PC-9 (cell line): Measurements from ENCODE around the gene GNG5. TPM values are rescaled to one million over a fixed set of nuclear protein-coding genes. Genes with fewer than 3 reads are reported as not detected.

ENCODE experiments used
- Bru-seq: library from RNA; stranded (reverse); fragments of 400-500 nt; gene quantifications from one replicate; lab custom pipeline; 2021; lab: Mats Ljungman, UMichigan
- BruChase-seq, 2 experiments: library from RNA; stranded (reverse); fragments of 400-500 nt; gene quantifications; one replicate each; lab custom pipeline; 2021; lab: Mats Ljungman, UMichigan
- BruUV-seq: library from RNA; stranded (reverse); fragments of 400-500 nt; replicated peaks from 2 replicates; lab custom pipeline; 2021; lab: Mats Ljungman, UMichigan
- CTCF ChIA-PET: fragments of 300-600 bp; sonication (Branson Sonifier 250); formaldehyde crosslinking; loops from one replicate; lab custom pipeline; 2022; ENCODE audit warnings: antibody characterized with exemption; lab: Charles Lee
- POLR2A ChIA-PET: fragments of 300-600 bp; sonication (Branson Sonifier 250); formaldehyde crosslinking; loops from one replicate; lab custom pipeline; 2022; ENCODE audit warnings: antibody characterized with exemption; ENCODE audit not compliant: unreplicated experiment; lab: Charles Lee
- DNase-seq, 2 experiments: peaks; one replicate each; pipeline versions ENCODE4 v3.0.0 to v3.0.0-alpha.2; 2015 to 2022; ENCODE audit warnings: mixed read lengths in 1 of 2
- H2AFZ ChIP-seq: fragments of 200-600 bp; sonication (generic); 2 replicates; pipeline ENCODE4 v1.8.1; 2017; ENCODE audit warnings: antibody characterized with exemption
- H3F3A ChIP-seq: fragments of 200-600 bp; sonication (generic); 2 replicates; pipeline ENCODE4 v1.8.1; 2017; ENCODE audit warnings: antibody characterized with exemption, mild to moderate bottlenecking, low read depth; ENCODE audit not compliant: insufficient read depth
- H3K27ac ChIP-seq: fragments of 200-600 bp; sonication (generic); 2 replicates; pipeline ENCODE4 v1.6.1; 2016; ENCODE audit warnings: mixed run types
- H3K27me3 ChIP-seq: fragments of 200-600 bp; sonication (generic); 2 replicates; pipeline ENCODE4 v1.6.1; 2016; ENCODE audit warnings: low read depth, mixed run types; ENCODE audit not compliant: insufficient read depth
- H3K36me3 ChIP-seq: fragments of 200-600 bp; sonication (generic); 2 replicates; pipeline ENCODE4 v1.6.1; 2016; ENCODE audit warnings: low read depth, mixed run types
- H3K4me1 ChIP-seq: fragments of 200-600 bp; sonication (generic); replicated peaks from 2 replicates; pipeline ENCODE4 v1.6.1; 2016; ENCODE audit warnings: mixed run types; ENCODE audit not compliant: insufficient read depth
- H3K4me2 ChIP-seq: fragments of 200-600 bp; sonication (generic); 2 replicates; pipeline ENCODE4 v1.6.1; 2017; ENCODE audit warnings: mixed run types
- H3K4me3 ChIP-seq: fragments of 200-600 bp; sonication (generic); 2 replicates; pipeline ENCODE4 v1.6.1; 2016; ENCODE audit warnings: mixed run types
- H3K79me2 ChIP-seq: fragments of 200-600 bp; sonication (generic); 2 replicates; pipeline ENCODE4 v1.6.1; 2017; ENCODE audit warnings: low read depth, mixed run types
- H3K9me2 ChIP-seq: fragments of 200-600 bp; sonication (generic); 2 replicates; pipeline ENCODE4 v1.8.1; 2017; ENCODE audit warnings: mild to moderate bottlenecking; ENCODE audit not compliant: insufficient read depth
- H3K9me3 ChIP-seq: fragments of 200-600 bp; sonication (generic); 2 replicates; pipeline ENCODE4 v1.8.1; 2016; ENCODE audit warnings: low read depth; ENCODE audit not compliant: insufficient read depth
- H4K20me1 ChIP-seq: fragments of 200-600 bp; sonication (generic); 2 replicates; pipeline ENCODE4 v1.8.1; 2017; ENCODE audit not compliant: insufficient read depth
- EZH2 ChIP-seq: fragments of 200-600 bp; sonication (generic); IDR thresholded peaks from 2 replicates; pipeline ENCODE4 v1.8.0; 2017; ENCODE audit warnings: antibody characterized with exemption, low read depth
- intact Hi-C: fragments of 100-400 bp; cut with micrococcal nuclease; formaldehyde crosslinking; loops from one replicate; pipeline ENCODE4 v1.10.0; 2022; ENCODE audit not compliant: unreplicated experiment
- long read RNA-seq: library from polyadenylated mRNA; stranded (forward); transcript quantifications from one replicate; pipeline ENCODE4 v2.0.0, GENCODE V29; 2022
- total RNA-seq: library from RNA; stranded (reverse); gene quantifications from 2 replicates; pipeline ENCODE4 v1.2.3, GENCODE V29; 2021
- TF ChIP-seq, protein P1 (sequence below): fragments of 200-600 bp; sonication (generic); conservative IDR thresholded peaks from 2 replicates; pipeline ENCODE4 v1.6.1; 2017; ENCODE audit warnings: mixed run types, antibody characterized with exemption, mild to moderate bottlenecking, moderate library complexity

GNG5 gene
- 69.9 and 98.8 TPM in 2 replicates for total RNA-seq
- percentile 90 among the genes with signal in this experiment for Bru-seq, nascent RNA
- percentile 93 among the genes with signal in this experiment for BruChase-seq, experiment 1, labeled RNA remaining after a 2-hour chase
- BruChase-seq, experiment 2, labeled RNA remaining after a 6-hour chase: percentile 99 among the genes with signal in this experiment
- long read RNA-seq, transcript GNG5-202 (4 exons, 790 nt): minor isoform, 6 of 346 reads
- long read RNA-seq, transcript GNG5-201 (3 exons, 920 nt): major isoform, 334 of 346 reads
- long read RNA-seq, partial matches to known transcripts: 1 of 346 reads
- long read RNA-seq, other reads (novel, unspliced or antisense): 5 of 346 reads

- TF ChIP-seq, protein P1, sequence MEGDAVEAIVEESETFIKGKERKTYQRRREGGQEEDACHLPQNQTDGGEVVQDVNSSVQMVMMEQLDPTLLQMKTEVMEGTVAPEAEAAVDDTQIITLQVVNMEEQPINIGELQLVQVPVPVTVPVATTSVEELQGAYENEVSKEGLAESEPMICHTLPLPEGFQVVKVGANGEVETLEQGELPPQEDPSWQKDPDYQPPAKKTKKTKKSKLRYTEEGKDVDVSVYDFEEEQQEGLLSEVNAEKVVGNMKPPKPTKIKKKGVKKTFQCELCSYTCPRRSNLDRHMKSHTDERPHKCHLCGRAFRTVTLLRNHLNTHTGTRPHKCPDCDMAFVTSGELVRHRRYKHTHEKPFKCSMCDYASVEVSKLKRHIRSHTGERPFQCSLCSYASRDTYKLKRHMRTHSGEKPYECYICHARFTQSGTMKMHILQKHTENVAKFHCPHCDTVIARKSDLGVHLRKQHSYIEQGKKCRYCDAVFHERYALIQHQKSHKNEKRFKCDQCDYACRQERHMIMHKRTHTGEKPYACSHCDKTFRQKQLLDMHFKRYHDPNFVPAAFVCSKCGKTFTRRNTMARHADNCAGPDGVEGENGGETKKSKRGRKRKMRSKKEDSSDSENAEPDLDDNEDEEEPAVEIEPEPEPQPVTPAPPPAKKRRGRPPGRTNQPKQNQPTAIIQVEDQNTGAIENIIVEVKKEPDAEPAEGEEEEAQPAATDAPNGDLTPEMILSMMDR: no peak
- TF ChIP-seq EZH2: no peak
- Histone ChIP-seq H2AFZ (peak within 1 kb of the TSS; percentile 77), H3K4me3 (peak within 1 kb of the TSS; percentile 81), H3K9me2 (no peaks in the 10 kb centered on the region), H3K4me2 (peak within 1 kb of the TSS; percentile 83), H3F3A (peaks cover 22% of the 10 kb centered on the region), H3K79me2 (peaks cover 54% of the 10 kb centered on the region), H3K27ac (peak within 1 kb of the TSS; percentile 96), H3K9me3 (no peaks in the 10 kb centered on the region; the same call in 1 of the 2 replicates), H3K27me3 (no peaks in the 10 kb centered on the region), H3K4me1 (peaks cover 28% of the 10 kb centered on the region), H3K36me3 (peaks cover 6% of the 10 kb centered on the region; the same call in 1 of the 2 replicates), H4K20me1 (peaks cover 30% of the 10 kb centered on the region)
- ChIA-PET CTCF (interaction anchor here (1.0 kb wide), 1 partner anchor 114 kb away, joined by 3 read pairs; no protein-coding TSS in a partner anchor), POLR2A (interaction anchor here (0.5 to 1.1 kb wide), 13 partner anchors 26 to 1711 kb away, joined by 3 to 14 read pairs (median 3); partner anchors contain the start of gene CTBS)
- intact Hi-C loops: loop anchor here (1.0 to 5.0 kb wide), 4 partner anchors 67 to 186 kb away; partner anchors contain the start of gene SSX2IP
- DNase-seq: peak; percentile 91 to 97
- no TSS peak for BruUV-seq
These were observed at the start of gene GNG5, which contains the start of gene SPATA1 for GRCh38 chr1:84506002-84506728. Gene GNG5 (minus strand): TSS chr1:84506581. CDS start chr1:84506091, 490 bp downstream. Gene SPATA1 (plus strand): TSS chr1:84506386. CDS start chr1:84516360, 9,974 bp downstream.

DNA sequence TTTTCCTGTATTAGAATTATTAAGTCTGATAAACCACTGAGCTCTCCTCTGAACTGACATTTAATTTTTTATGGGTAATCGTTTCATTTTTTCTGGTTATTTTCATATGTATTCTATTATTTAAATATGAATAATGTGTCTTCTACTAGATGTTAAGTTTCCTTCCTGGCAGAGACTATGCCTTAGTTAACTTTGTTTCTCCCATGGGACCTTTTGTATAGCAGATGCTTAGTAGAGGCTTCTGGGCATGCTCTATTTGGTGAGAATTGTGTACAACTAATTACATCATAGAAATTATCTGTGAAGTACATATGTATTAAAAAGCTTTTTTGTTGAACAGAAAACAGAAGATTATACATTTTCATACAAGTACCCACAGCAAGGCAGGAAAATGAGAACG, 44.4 kb upstream of the GNG5 start:
- no TSS peak for BruUV-seq
- Histone ChIP-seq H3K27me3 (no peaks in the 10 kb centered on the region), H3K9me2 (no peaks in the 10 kb centered on the region), H2AFZ (no peak overlapping the region), H3K9me3 (no peaks in the 10 kb centered on the region), H3K4me2 (no peak overlapping the region), H4K20me1 (no peaks in the 10 kb centered on the region), H3K27ac (no peak overlapping the region), H3K79me2 (no peaks in the 10 kb centered on the region), H3K4me3 (no peak overlapping the region), H3K36me3 (no peaks in the 10 kb centered on the region), H3F3A (peaks cover 7% of the 10 kb centered on the region), H3K4me1 (no peaks in the 10 kb centered on the region)
- intact Hi-C loops: no loop called here
- POLR2A ChIA-PET: no interaction called here
- DNase-seq: no peak
- CTCF ChIA-PET: no interaction called here
- TF ChIP-seq, protein P1: no peak
- TF ChIP-seq EZH2: no peak

DNA sequence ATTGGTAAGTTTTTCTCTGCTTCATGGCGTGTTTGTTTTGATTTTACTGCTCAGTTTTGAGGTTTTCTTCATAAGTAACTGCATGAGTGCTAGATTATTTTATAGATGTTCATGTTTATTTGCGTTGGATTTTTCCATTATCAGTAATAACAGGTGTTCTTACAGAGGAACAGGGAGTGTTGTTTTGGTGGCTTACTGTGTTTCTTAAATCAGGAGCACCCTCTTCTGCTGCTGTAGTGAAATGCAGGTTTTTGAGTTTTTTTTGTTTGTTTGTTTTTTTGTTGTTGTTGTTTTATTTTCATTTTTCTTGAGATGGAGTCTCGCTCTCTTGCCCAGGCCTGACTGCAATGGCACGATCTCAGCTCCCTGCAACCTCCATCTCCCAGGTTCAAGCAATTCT, 35.3 kb upstream of the GNG5 start:
- no peaks in the 10 kb centered on the region for H3K27me3 ChIP-seq
- no peaks in the 10 kb centered on the region for H3K36me3 ChIP-seq
- ChIA-PET POLR2A (no interaction called here), CTCF (no interaction called here)
- no peak overlapping the region for H3K4me3 ChIP-seq
- no peaks in the 10 kb centered on the region for H3K79me2 ChIP-seq
- BruUV-seq: no TSS peak
- peaks cover 7% of the 10 kb centered on the region; the same call in 1 of the 2 replicates for H3F3A ChIP-seq
- no peaks in the 10 kb centered on the region for H4K20me1 ChIP-seq
- H3K27ac ChIP-seq: no peak overlapping the region
- no peaks in the 10 kb centered on the region for H3K9me2 ChIP-seq
- H3K9me3 ChIP-seq: no peaks in the 10 kb centered on the region
- H2AFZ ChIP-seq: no peak overlapping the region
- H3K4me1 ChIP-seq: no peaks in the 10 kb centered on the region
- TF ChIP-seq, protein P1: peak; percentile 62; the same call in 1 of the 2 replicates
- TF ChIP-seq EZH2: no peak
- no peak for DNase-seq
- H3K4me2 ChIP-seq: no peak overlapping the region
- intact Hi-C loops: loop anchor here (2.0 kb wide), 1 partner anchor 609 kb away; no protein-coding TSS in a partner anchor
